DMS53 treated with DMSO at 0.1 percent for 48 hours (cell line): ENCODE results near the gene MYLK4.

ENCODE experiments used
- DNase-seq: peaks from one replicate; lab custom pipeline; 2025; ENCODE audit not compliant: unreplicated experiment; lab: John Stamatoyannopoulos, UW

MYLK4 gene

GRCh38 chr6:2756687-2757224, 6.0 kb upstream of the MYLK4 start:
- no peak for DNase-seq

GRCh38 chr6:2756241-2756640, 5.5 kb upstream of the MYLK4 start:
- no peak for DNase-seq

GRCh38 chr6:2755456-2755855, 4.7 kb upstream of the MYLK4 start:
- no peak for DNase-seq

- DNase-seq = no peak
These were observed 4.2 kb upstream of the MYLK4 start for GRCh38 chr6:2754911-2755310.

GRCh38 chr6:2754393-2754792, 3.7 kb upstream of the MYLK4 start:
- no peak for DNase-seq

GRCh38 chr6:2753743-2754142, 3.0 kb upstream of the MYLK4 start:
- no peak for DNase-seq

- DNase-seq = no peak
These were observed 2.4 kb upstream of the MYLK4 start for GRCh38 chr6:2753110-2753489.

GRCh38 chr6:2752477-2753109, 1.9 kb upstream of the MYLK4 start:
- DNase-seq = no peak

GRCh38 chr6:2751871-2752270, 1.1 kb upstream of the MYLK4 start:
- no peak for DNase-seq

- peak; percentile 42 for DNase-seq
These were observed 637 bp downstream of the MYLK4 start for GRCh38 chr6:2749969-2750600.

GRCh38 chr6:2748183-2748582, 2.5 kb downstream of the MYLK4 start:
- no peak for DNase-seq

- no peak for DNase-seq
These were observed 4.1 kb downstream of the MYLK4 start for GRCh38 chr6:2746557-2747061.

GRCh38 chr6:2745246-2745645, 5.5 kb downstream of the MYLK4 start:
- no peak for DNase-seq

- no peak for DNase-seq
These were observed 5.9 kb downstream of the MYLK4 start for GRCh38 chr6:2744778-2745177.

GRCh38 chr6:2744209-2744771, 6.4 kb downstream of the MYLK4 start:
- DNase-seq = no peak

- no peak for DNase-seq
These were observed 7.2 kb downstream of the MYLK4 start for GRCh38 chr6:2743280-2744208.

GRCh38 chr6:2741756-2742155, 9.0 kb downstream of the MYLK4 start:
- DNase-seq = no peak

- DNase-seq = no peak
These were observed 10.1 kb downstream of the MYLK4 start for GRCh38 chr6:2740581-2740980.

GRCh38 chr6:2739335-2739734, 11.4 kb downstream of the MYLK4 start:
- no peak for DNase-seq

GRCh38 chr6:2738373-2738979, 12.2 kb downstream of the MYLK4 start:
- DNase-seq = peak; percentile 10

GRCh38 chr6:2737885-2738284, 12.8 kb downstream of the MYLK4 start:
- DNase-seq = no peak
